NCI-H128 (cell line): ENCODE results near the gene NACC2.
A peak's percentile ranks its signal among the peaks of the same experiment; 100 is the strongest.

Source experiments
- DNase-seq: peaks from one replicate; lab custom pipeline; 2025; ENCODE audit not compliant: unreplicated experiment; lab: John Stamatoyannopoulos, UW

NACC2 gene

DNA sequence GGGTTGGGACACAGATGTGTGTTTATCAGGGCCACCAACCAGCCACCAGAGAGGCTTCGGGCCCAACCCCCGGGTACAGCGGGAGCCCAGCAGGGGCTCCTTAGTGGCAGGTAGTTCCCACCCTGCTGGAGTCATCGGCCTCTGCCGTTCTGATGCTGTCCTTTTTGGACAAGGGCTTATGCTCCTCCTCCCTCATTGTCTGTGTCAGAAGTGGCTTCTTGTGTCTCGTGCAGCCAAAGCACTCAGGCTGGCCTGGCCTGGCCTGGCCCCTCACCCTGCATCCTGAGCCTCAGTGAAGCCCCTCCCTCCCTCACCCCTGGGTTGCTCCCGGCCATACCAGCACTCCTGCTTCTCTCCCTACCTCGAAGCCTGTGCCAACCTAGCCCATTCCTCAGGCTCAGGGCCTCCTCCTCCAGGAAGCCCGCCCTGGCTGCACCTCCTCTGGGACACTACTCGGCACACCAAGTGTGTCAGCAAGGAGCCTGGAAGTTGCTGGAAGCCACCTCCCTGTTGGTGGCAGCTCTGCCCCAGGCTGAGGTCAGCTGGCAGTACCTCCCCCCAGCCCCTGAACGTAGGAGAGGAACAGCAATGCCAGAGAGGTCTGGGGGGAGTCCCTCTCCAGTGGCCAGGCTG, 129.8 kb downstream of the NACC2 start:
- no peak for DNase-seq

DNA sequence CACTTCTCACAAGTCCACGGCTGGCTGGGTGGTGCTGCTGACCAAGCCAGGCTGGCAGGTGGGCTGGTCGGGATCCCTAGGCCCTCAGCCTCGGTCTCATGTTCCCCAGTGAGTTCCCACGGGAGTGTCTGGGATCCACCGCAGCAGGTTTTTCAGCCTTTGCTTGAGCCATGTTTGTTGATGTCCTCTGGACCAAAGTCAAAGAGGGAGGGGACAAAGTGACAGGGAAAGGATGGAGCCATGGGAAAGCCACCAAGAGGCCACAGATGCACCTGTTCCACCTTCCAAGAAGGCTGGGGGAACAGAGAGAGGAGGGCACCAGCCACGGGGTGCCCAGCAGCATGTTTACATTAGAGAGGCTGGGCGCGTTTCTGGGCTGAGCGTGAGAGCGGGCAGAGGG, 131.2 kb downstream of the NACC2 start:
- no peak for DNase-seq

DNA sequence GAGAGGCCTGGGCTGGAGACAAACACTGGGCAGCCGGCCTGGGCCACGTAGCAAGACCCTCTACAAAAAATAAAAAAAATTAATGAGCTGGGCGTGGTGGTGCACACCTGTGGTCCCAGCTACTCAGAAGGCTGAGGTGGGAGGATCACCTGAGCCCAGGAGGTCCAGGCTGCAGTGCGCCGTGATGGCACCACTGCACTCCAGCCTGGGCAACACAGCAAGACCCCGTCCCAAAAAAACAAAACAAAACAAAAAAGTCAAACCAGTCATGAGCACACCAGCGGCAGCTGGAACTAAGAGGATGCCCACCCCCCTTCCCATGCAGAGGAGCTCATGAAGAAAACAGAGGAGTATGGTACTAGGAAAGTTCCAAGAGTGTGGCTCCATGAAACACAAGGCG, 131.8 kb downstream of the NACC2 start:
- no peak for DNase-seq

DNA sequence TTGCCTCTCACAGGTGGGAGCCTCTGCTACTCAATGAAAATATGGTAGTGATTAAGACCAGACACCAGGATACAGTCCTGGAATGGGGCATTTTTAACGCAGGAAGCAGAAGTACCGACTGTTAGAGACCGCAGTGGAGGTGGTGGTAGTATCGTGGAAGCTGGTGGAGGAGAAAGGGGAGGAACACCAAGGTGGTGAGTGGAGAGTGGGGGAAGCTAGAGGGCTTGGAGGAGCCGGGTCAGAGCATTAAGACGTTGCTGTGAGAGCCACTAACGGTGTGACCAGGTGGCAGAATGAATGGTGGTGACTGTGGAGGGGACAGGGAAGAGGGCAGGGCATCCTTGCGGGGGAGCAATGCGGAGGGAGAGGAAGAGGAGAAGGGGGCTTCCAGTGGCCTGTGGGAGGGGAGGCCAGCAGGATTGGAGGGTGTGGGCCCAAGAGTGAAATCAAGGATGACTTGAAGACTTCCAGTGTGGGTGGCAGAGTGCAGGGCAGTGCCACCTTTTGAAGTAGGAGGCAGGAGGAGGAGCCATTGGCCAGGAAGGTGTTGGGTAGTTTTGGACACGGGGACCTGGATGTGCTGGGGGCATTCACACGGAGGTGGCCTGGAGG, 132.3 kb downstream of the NACC2 start:
- DNase-seq: no peak

DNA sequence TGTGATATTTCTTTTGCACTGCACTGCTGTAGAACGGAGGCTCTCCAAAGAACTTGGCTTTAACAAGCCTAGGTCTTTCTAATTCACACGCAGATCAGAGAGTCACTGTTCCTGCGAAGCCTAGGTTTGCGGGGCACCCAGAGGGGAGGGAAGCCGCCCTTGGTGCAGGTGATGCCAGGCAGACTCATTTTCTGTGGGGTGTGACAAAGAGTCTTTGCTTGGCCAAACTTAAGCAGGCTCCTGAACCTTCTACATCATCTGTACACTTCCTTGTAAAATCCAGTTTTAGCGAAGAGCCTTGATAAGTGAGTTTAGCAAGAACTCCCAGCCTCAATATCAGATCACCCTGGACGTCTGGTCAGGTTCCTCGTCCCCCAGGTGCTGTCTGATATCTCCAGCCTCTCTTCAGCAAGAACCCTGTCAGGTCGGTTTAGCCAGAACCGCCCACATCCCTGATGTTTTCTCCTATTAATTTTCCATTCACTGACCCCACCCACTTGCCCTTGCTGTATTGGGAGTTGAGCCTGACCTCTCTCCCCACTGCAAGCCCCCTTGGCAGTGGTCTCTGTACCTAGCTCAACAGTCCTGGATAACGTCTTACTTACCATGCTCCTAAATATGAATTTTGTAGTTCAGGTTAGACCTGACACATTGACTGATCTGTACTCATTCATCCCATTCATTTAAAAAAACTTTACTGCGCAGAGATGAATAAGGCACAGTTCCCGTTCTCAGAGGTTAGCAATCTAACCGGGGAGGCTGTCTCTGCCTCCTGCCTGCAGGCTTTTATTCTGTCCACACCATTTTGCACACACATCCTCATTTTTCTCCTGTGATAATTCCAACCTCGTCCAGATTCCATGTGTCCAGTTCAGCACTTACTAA, 133.0 kb downstream of the NACC2 start:
- DNase-seq: no peak

DNA sequence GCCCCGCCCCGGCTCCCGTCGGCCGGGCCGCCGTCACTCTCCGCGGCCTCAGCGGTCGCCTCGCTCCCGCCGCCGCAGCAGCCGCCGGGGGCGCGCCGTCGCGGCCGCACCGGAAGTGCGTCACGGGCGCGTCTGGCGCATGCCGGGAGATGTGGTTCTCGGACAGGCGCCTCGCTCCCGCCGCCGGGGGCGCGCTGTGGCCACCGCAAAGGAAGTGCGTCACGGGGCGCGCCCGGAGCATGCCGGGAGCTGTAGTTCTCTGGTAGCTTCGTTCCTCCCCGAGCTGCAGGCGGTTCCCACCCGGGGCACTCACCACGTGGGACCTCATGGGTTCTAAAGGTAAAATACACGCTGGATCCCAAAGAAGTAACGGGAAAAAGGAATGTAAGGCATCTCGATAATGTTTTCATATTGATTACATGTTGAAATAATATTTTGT, 133.8 kb downstream of the NACC2 start, which contains the start of gene UBAC1:
Gene UBAC1, minus strand, starts transcription at position 97 of the 439 bp plus-strand sequence. CDS start 211 bp downstream, outside the sequence.
- peak; percentile 92 for DNase-seq

DNA sequence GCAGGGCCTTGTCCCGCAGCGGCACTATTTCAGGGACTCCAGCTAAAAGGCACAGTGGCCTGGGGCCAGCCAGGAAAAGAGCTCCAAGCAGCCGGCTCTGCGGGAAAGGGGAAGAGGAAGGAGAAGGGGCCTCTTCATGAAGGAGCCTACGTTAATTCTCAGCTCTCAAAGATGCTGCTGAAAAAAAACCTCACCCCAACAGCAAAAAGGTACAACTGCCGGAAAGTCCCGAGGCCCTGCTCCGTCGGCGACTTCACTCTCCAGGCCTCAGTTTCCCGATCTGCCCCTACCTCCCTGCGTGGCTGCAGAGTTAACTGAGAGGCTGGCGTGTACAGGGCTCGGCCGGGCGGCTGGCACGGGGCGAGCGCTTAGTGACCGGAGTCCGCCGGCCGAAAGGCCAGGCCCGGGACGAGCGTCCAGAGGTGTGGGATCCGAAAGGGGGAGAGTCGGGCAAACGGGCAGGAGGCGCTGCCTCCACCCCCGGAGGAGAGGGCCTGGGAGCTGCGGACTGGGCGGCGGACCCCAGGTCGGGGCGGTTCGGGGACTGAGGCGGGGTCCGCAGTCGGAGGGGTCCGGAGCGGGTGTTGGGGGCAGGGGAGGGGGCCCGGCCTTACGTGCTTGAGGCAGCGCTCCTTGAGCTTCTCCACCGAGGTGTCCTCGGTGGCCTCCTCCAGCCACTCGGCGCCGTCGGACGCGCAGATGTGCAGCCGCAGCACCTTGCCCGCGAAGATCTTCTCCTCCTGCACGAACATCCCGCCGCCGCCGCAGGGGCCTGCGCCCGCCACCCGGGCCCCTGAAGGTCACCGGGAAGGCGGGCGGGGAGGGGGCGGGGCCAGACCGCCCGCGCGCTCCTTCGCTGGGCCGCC, 134.4 kb downstream of the NACC2 start:
- DNase-seq: no peak

DNA sequence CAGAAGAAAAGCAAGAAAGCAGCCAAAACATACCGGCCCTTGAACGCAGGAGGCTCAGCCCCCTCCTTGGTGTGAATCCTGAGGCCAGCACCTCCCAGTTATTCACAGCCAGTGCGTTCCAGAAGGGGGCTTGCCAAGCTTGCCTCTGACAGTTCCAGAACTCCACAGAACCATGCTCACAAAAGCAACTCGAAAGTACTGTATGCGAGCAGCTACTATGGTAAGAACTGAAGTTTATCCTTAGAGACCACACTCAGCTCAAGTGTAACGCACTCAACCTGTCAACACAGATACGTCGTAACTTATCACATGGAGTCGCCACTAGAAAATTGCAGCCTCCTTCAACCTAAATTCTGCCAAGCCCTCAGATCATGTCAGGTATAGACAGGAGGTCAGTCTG, 135.3 kb downstream of the NACC2 start:
- DNase-seq: no peak

DNA sequence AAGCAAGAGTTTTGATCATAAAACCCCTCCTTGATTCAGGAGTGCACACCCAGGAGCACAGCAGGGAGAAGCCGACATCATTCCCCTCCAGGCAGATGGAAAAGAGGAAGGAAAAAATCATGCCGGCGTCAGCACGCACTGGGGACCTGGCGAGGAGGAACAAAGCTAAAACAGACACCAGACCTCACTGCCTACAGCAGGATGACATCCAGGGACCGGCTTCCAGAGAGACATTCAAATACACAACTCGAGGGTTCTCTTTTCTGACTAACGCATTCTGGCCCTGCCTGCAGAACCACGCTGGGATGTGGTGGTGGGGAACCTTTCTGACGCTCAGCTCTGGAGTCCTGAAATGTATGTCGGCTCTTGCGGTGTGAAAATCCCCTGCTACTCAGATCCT, 136.6 kb downstream of the NACC2 start:
- no peak for DNase-seq

DNA sequence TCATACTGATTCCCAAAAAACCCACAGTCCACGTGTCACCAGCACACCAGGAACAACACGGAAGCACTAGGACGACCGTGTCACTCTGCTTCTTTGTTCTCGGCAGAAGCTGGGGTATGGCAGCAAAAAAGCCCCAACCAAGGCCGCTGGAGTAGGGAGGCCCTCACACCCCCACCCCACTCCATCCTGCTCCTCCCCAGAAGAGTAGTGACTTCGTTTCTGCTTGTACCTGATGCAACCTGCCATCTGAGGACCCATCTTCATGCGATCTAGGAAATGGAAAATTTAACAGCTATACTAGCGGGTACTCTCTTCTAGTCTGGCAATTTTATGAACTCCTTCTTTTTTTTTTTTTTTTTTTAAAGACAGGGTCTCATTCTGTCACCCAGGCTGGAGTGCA, 137.7 kb downstream of the NACC2 start:
- DNase-seq: no peak

DNA sequence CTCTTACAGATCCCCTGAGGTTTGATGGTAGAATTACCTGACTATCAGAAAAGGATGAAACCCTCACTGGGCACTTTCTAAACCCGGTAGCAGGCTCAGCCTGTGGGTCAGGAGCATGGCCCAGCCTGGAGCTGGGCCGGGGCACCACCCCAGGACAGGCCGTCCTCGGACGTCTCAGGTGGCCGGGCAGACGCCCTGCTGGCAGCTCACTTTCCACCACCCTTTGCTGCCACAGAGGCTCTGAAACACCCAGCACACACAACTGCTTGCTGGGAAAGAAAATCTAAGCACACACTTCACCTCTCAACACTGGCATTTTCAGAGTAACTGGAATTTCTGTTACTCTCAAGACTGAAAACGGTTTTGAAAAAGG, 138.3 kb downstream of the NACC2 start:
- no peak for DNase-seq
